Stimulated activated naive CD4-positive, alpha-beta T cell treated with Interleukin-2 at 50 U/mL for 16 hours (primary cell): ENCODE results near the gene OR8J1.
"Not testable (repeated sequence)": the region's sequence is repeated elsewhere in the genome, so short reads cannot be mapped to it uniquely, and the experiment has no call there.

Experiments used
- DNase-seq: peaks from one replicate; lab custom pipeline; 2025; lab: John Stamatoyannopoulos, UW

The OR8J1 gene

GRCh38 chr11:56353991-56354390, at the start of gene OR8J1:
TSS of gene OR8J1 (plus strand) at chr11:56354291. CDS start at chr11:56360247, 5,956 bp downstream.
- DNase-seq, result no peak

GRCh38 chr11:56307836-56308235, 46.3 kb upstream of the OR8J1 start:
- no peak for DNase-seq

GRCh38 chr11:56314844-56315243, 39.2 kb upstream of the OR8J1 start, which contains the start of gene OR8K3:
TSS of gene OR8K3 (plus strand) at chr11:56315144. CDS start at chr11:56318307, 3,163 bp downstream.
- DNase-seq, result no peak

- DNase-seq, result no peak
Measured at GRCh38 chr11:56331861-56332491, 22.1 kb upstream of the OR8J1 start.

- DNase-seq, result no peak
Measured at GRCh38 chr11:56333156-56333555, 20.9 kb upstream of the OR8J1 start.

- no peak for DNase-seq
Measured at GRCh38 chr11:56340289-56340688, 13.8 kb upstream of the OR8J1 start.

- DNase-seq, result no peak
Measured at GRCh38 chr11:56345739-56346138, 8.4 kb upstream of the OR8J1 start, which contains the start of gene OR8K1. TSS of gene OR8K1 (plus strand) at chr11:56346039. CDS start at chr11:56346039, 0 bp downstream.

- DNase-seq, result no peak
Measured at GRCh38 chr11:56375324-56375723, 21.2 kb downstream of the OR8J1 start, which contains the start of gene OR8U1. TSS of gene OR8U1 (plus strand) at chr11:56375624. CDS start at chr11:56375624, 0 bp downstream.

GRCh38 chr11:56380120-56380519, 26.0 kb downstream of the OR8J1 start:
- no peak for DNase-seq

GRCh38 chr11:56394381-56394780, 40.3 kb downstream of the OR8J1 start:
- no peak for DNase-seq

GRCh38 chr11:56396047-56396446, 42.0 kb downstream of the OR8J1 start:
- no peak for DNase-seq

GRCh38 chr11:56401858-56402461, 47.9 kb downstream of the OR8J1 start:
- not testable (repeated sequence) for DNase-seq

GRCh38 chr11:56404393-56404792, 50.3 kb downstream of the OR8J1 start:
- DNase-seq, result no peak

- DNase-seq, result no peak
Measured at GRCh38 chr11:56410801-56411200, 56.7 kb downstream of the OR8J1 start.
